Neural progenitor cell (in vitro differentiated cells): ENCODE measurements around the gene SEC62. TPM values are rescaled to one million over a fixed set of nuclear protein-coding genes. Genes with fewer than 3 reads are reported as not detected.

Experiments used
- DNase-seq: peaks from one replicate; pipeline ENCODE4 v3.0.0-alpha.2; 2016; ENCODE audit warnings: low spot score
- H2AFZ ChIP-seq: fragments of 200-600 bp; sonication (generic); replicated peaks from 2 replicates; pipeline ENCODE4 v1.6.1; 2016; ENCODE audit warnings: antibody characterized with exemption
- H3F3A ChIP-seq: fragments of 200-600 bp; sonication (generic); 2 replicates; pipeline ENCODE4 v1.6.1; 2016; ENCODE audit warnings: antibody characterized with exemption, low read depth
- H3K27ac ChIP-seq: fragments of 200-600 bp; sonication (generic); 2 replicates; pipeline ENCODE4 v1.5.1; 2016; ENCODE audit warnings: mild to moderate bottlenecking
- H3K27me3 ChIP-seq: fragments of 200-600 bp; sonication (generic); 2 replicates; pipeline ENCODE4 v1.6.1; 2016; ENCODE audit warnings: mild to moderate bottlenecking, moderate library complexity
- H3K36me3 ChIP-seq: fragments of 200-600 bp; sonication (generic); 2 replicates; pipeline ENCODE4 v1.5.1; 2016
- H3K4me1 ChIP-seq: fragments of 200-600 bp; sonication (generic); 2 replicates; pipeline ENCODE4 v1.6.1; 2016; ENCODE audit warnings: mixed run types
- H3K4me2 ChIP-seq: fragments of 200-600 bp; sonication (generic); 2 replicates; pipeline ENCODE4 v1.6.1; 2016
- H3K4me3 ChIP-seq: fragments of 200-600 bp; sonication (generic); 2 replicates; pipeline ENCODE4 v1.5.1; 2016
- H3K79me2 ChIP-seq: fragments of 200-600 bp; sonication (generic); 2 replicates; pipeline ENCODE4 v1.6.1; 2016; ENCODE audit warnings: low read depth
- H3K9ac ChIP-seq: fragments of 200-600 bp; sonication (generic); 2 replicates; pipeline ENCODE4 v1.6.1; 2016
- H3K9me3 ChIP-seq: fragments of 200-600 bp; sonication (generic); 2 replicates; pipeline ENCODE4 v1.5.1; 2016; ENCODE audit warnings: low read depth
- H4K20me1 ChIP-seq: fragments of 200-600 bp; sonication (generic); 2 replicates; pipeline ENCODE4 v1.6.1; 2016; ENCODE audit warnings: low read depth
- H3K27ac Mint-ChIP-seq: 3 replicates; pipeline ENCODE4 v1.8.0; 2021; ENCODE audit warnings: mixed read lengths
- H3K27me3 Mint-ChIP-seq: 2 replicates; pipeline ENCODE4 v1.8.0; 2022; ENCODE audit warnings: low read depth, mild to moderate bottlenecking, inconsistent platforms, moderate library complexity, mixed read lengths; ENCODE audit not compliant: insufficient read depth
- H3K36me3 Mint-ChIP-seq: 3 replicates; pipeline ENCODE4 v1.8.0; 2021; ENCODE audit warnings: mixed read lengths
- H3K4me1 Mint-ChIP-seq: 3 replicates; pipeline ENCODE4 v1.8.0; 2021; ENCODE audit warnings: mixed read lengths
- H3K4me3 Mint-ChIP-seq: 3 replicates; pipeline ENCODE4 v1.8.0; 2021; ENCODE audit warnings: mild to moderate bottlenecking, moderate library complexity, mixed read lengths
- H3K9me3 Mint-ChIP-seq: 3 replicates; pipeline ENCODE4 v1.8.0; 2020; ENCODE audit warnings: mixed read lengths
- CTCF ChIP-seq: fragments of 200-600 bp; sonication (generic); IDR thresholded peaks from 2 replicates; pipeline ENCODE4 v1.5.1; 2017; ENCODE audit warnings: antibody characterized with exemption, mild to moderate bottlenecking
- EZH2 ChIP-seq: fragments of 200-600 bp; sonication (generic); IDR thresholded peaks from 2 replicates; pipeline ENCODE4 v1.6.1; 2017; ENCODE audit warnings: antibody characterized with exemption, mild to moderate bottlenecking, moderate library complexity
- EZH2phosphoT487 ChIP-seq: fragments of 200-600 bp; sonication (generic); IDR thresholded peaks from 2 replicates; pipeline ENCODE4 v1.6.1; 2017; ENCODE audit warnings: antibody characterized with exemption
- total RNA-seq: library from RNA; depleted of rRNA; stranded (reverse); fragments of >200 nt; gene quantifications from 2 replicates; pipeline ENCODE4 v1.2.3, GENCODE V29; 2015; ENCODE audit warnings: low replicate concordance

The SEC62 gene
- total RNA-seq, 1 donor from 2014 or later, result 34.8 TPM

- TF ChIP-seq EZH2phosphoT487 (no peak), CTCF (no peak), EZH2 (no peak)
Observed at GRCh38 chr3:169970847-169971246, 4.2 kb downstream of the SEC62 start.

GRCh38 chr3:169971522-169971921 lies 4.9 kb downstream of the SEC62 start:
- H3K27ac ChIP-seq, result no peak overlapping the region
- H3K36me3 Mint-ChIP-seq, result peaks cover 20% of the 10 kb centered on the region
- H3K27me3 ChIP-seq, result no peaks in the 10 kb centered on the region
- no peaks in the 10 kb centered on the region for H3K9me3 ChIP-seq
- H3K4me3 Mint-ChIP-seq, result no peak overlapping the region
- peaks cover 19% of the 10 kb centered on the region for H3K4me1 ChIP-seq
- peaks cover 11% of the 10 kb centered on the region for H3K36me3 ChIP-seq
- no peak overlapping the region for H2AFZ ChIP-seq
- H3K27ac Mint-ChIP-seq, result no peak overlapping the region
- peaks cover 99% of the 10 kb centered on the region for H3K79me2 ChIP-seq
- H3K4me1 Mint-ChIP-seq, result peaks cover 12% of the 10 kb centered on the region
- H4K20me1 ChIP-seq, result peaks cover 82% of the 10 kb centered on the region
- no peak overlapping the region for H3K9ac ChIP-seq
- DNase-seq, result no peak
- H3K4me3 ChIP-seq, result no peak overlapping the region
- no peaks in the 10 kb centered on the region for H3K27me3 Mint-ChIP-seq
- H3K4me2 ChIP-seq, result no peak overlapping the region
- TF ChIP-seq CTCF (no peak), EZH2 (no peak), EZH2phosphoT487 (no peak)
- no peaks in the 10 kb centered on the region for H3K9me3 Mint-ChIP-seq
- H3F3A ChIP-seq, result no peaks in the 10 kb centered on the region

More at GRCh38 chr3:169970847-169971246, 4.2 kb downstream of the SEC62 start:
- Mint-ChIP-seq H3K36me3 (peaks cover 16% of the 10 kb centered on the region), H3K9me3 (no peaks in the 10 kb centered on the region), H3K4me3 (no peak overlapping the region), H3K27me3 (no peaks in the 10 kb centered on the region), H3K27ac (no peak overlapping the region), H3K4me1 (peaks cover 17% of the 10 kb centered on the region)
- Histone ChIP-seq H3K36me3 (peaks cover 7% of the 10 kb centered on the region), H4K20me1 (peaks cover 82% of the 10 kb centered on the region), H3K27me3 (no peaks in the 10 kb centered on the region), H3K4me2 (no peak overlapping the region), H3K4me1 (peaks cover 19% of the 10 kb centered on the region), H3K27ac (no peak overlapping the region), H3K9ac (no peak overlapping the region), H3K9me3 (no peaks in the 10 kb centered on the region), H3F3A (peaks cover 5% of the 10 kb centered on the region), H3K79me2 (peaks cover 93% of the 10 kb centered on the region), H2AFZ (no peak overlapping the region), H3K4me3 (no peak overlapping the region)
- DNase-seq, result no peak

- H3F3A ChIP-seq, result no peaks in the 10 kb centered on the region
- peaks cover 17% of the 10 kb centered on the region for H3K79me2 ChIP-seq
- peaks cover 48% of the 10 kb centered on the region for H3K36me3 ChIP-seq
- H2AFZ ChIP-seq, result no peak overlapping the region
- peaks cover 27% of the 10 kb centered on the region for H3K36me3 Mint-ChIP-seq
- H3K27ac Mint-ChIP-seq, result no peak overlapping the region
- H3K4me1 ChIP-seq, result no peaks in the 10 kb centered on the region
- DNase-seq, result no peak
- H3K4me3 Mint-ChIP-seq, result no peak overlapping the region
- H3K4me1 Mint-ChIP-seq, result no peaks in the 10 kb centered on the region
- H3K4me3 ChIP-seq, result no peak overlapping the region
- no peaks in the 10 kb centered on the region for H3K27me3 ChIP-seq
- no peak for TF ChIP-seq EZH2phosphoT487
- TF ChIP-seq EZH2, result no peak
- no peak for TF ChIP-seq CTCF
- no peak overlapping the region for H3K4me2 ChIP-seq
- H3K9me3 ChIP-seq, result no peaks in the 10 kb centered on the region
- no peak overlapping the region for H3K9ac ChIP-seq
- H4K20me1 ChIP-seq, result peaks cover 7% of the 10 kb centered on the region
- H3K27me3 Mint-ChIP-seq, result no peaks in the 10 kb centered on the region
- no peak overlapping the region for H3K27ac ChIP-seq
- H3K9me3 Mint-ChIP-seq, result no peaks in the 10 kb centered on the region
Observed at GRCh38 chr3:169980055-169980454, 13.4 kb downstream of the SEC62 start.
